ENCODE data around the gene GPNMB.
A peak's percentile ranks its signal among the peaks of the same experiment; 100 is the strongest.

Gene GPNMB

GRCh38 chr7:23287612-23288011 lies 41.0 kb downstream of the GPNMB start:
- Histone ChIP-seq H3K4me1 (ENCODE audit: control insufficient read depth, insufficient read depth, low read length) (0 out of 2 replicates have a peak, but pooled peaks cover 6% of the 10 kb centered on the region), H3K4me3 (ENCODE audit: low read depth, low read length) (no peak overlapping the region), H3K27me3 (ENCODE audit: control insufficient read depth, insufficient read depth, low read length) (no peaks in the 10 kb centered on the region), H3K9ac (ENCODE audit: low read depth, low read length) (no peak overlapping the region), H3K36me3 (ENCODE audit: control insufficient read depth, insufficient read depth, low read length) (no peaks in the 10 kb centered on the region), H3K27ac (ENCODE audit: low read depth, low read length) (peak overlapping the region; percentile 40), H3K9me3 (ENCODE audit: control insufficient read depth, insufficient read depth, low read length) (no peaks in the 10 kb centered on the region)

- Histone ChIP-seq H3K4me3 (ENCODE audit: low read depth, low read length) (no peak overlapping the region), H3K9me3 (ENCODE audit: control insufficient read depth, insufficient read depth, low read length) (no peaks in the 10 kb centered on the region), H3K36me3 (ENCODE audit: control insufficient read depth, insufficient read depth, low read length) (no peaks in the 10 kb centered on the region), H3K27me3 (ENCODE audit: control insufficient read depth, insufficient read depth, low read length) (no peaks in the 10 kb centered on the region), H3K27ac (ENCODE audit: low read depth, low read length) (no peak overlapping the region), H3K4me1 (ENCODE audit: control insufficient read depth, insufficient read depth, low read length) (0 out of 2 replicates have a peak, but pooled peaks cover 6% of the 10 kb centered on the region), H3K9ac (ENCODE audit: low read depth, low read length) (no peak overlapping the region)
These were observed 44.4 kb downstream of the GPNMB start for GRCh38 chr7:23290993-23291392.

- H3K9ac ChIP-seq (ENCODE audit: low read depth, low read length) = no peak overlapping the region
- 0 out of 2 replicates have a peak, but pooled peaks cover 6% of the 10 kb centered on the region for H3K4me1 ChIP-seq (ENCODE audit: control insufficient read depth, insufficient read depth, low read length)
- H3K4me3 ChIP-seq (ENCODE audit: low read depth, low read length) = no peak overlapping the region
- H3K27ac ChIP-seq (ENCODE audit: low read depth, low read length) = no peak overlapping the region
- H3K9me3 ChIP-seq (ENCODE audit: control insufficient read depth, insufficient read depth, low read length) = no peaks in the 10 kb centered on the region
- no peaks in the 10 kb centered on the region for H3K36me3 ChIP-seq (ENCODE audit: control insufficient read depth, insufficient read depth, low read length)
- H3K27me3 ChIP-seq (ENCODE audit: control insufficient read depth, insufficient read depth, low read length) = no peaks in the 10 kb centered on the region
These were observed 45.5 kb downstream of the GPNMB start for GRCh38 chr7:23291957-23292560.

DNA sequence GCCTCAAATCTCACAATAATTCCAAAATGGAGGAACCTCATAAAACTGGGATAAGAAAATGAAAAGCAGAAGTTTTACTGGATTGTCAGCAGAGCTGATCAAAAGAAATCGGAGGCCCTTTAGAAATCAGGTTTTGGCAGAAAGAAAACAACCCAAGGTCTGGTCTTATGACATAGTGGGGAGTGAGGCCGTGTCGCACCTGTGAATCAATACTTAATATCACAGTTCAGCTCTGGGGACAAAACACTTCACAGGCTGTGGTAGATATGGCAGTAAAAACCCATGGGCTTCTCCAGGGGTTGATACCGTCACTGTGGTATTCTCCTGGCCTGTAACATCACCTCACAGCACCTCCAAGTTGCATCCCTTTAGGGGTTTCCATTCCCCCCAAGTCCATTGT lies 46.0 kb downstream of the GPNMB start:
- H3K4me1 ChIP-seq (ENCODE audit: control insufficient read depth, insufficient read depth, low read length) = 0 out of 2 replicates have a peak, but pooled peaks cover 5% of the 10 kb centered on the region
- H3K9me3 ChIP-seq (ENCODE audit: control insufficient read depth, insufficient read depth, low read length) = no peaks in the 10 kb centered on the region
- no peak overlapping the region for H3K9ac ChIP-seq (ENCODE audit: low read depth, low read length)
- H3K36me3 ChIP-seq (ENCODE audit: control insufficient read depth, insufficient read depth, low read length) = no peaks in the 10 kb centered on the region
- H3K4me3 ChIP-seq (ENCODE audit: low read depth, low read length) = no peak overlapping the region
- no peaks in the 10 kb centered on the region for H3K27me3 ChIP-seq (ENCODE audit: control insufficient read depth, insufficient read depth, low read length)
- no peak overlapping the region for H3K27ac ChIP-seq (ENCODE audit: low read depth, low read length)

DNA sequence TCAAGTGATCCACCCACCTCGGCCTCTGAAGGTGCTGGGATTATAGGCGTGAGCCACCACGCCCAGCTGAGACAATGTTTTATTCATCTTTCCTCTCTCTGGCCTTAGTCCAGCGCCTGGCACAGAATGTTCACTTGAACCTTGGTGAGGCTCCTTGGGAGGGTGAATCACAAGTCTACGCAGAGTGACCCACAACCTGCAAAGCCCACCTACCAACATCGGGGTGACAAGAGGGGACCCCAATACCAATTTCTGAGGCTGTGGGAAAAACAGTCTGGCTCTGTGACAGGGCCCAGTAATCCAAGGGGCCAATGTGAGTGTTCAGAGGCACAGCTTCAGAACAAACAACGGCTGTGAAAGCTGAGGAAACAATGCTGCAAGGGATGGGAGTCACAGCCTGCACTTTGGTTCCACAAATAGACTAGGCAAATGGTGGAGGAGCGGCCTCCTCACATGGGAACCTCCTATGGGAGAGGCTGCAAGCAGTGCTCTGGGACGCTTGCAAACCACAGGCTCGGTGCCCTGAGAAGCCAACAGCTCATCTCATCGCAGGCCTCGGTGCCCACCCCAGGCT lies 47.0 kb downstream of the GPNMB start:
- Histone ChIP-seq H3K4me3 (ENCODE audit: low read depth, low read length) (no peak overlapping the region), H3K27me3 (ENCODE audit: control insufficient read depth, insufficient read depth, low read length) (no peaks in the 10 kb centered on the region), H3K27ac (ENCODE audit: low read depth, low read length) (no peak overlapping the region), H3K9ac (ENCODE audit: low read depth, low read length) (no peak overlapping the region), H3K4me1 (ENCODE audit: control insufficient read depth, insufficient read depth, low read length) (no peaks in the 10 kb centered on the region), H3K36me3 (ENCODE audit: control insufficient read depth, insufficient read depth, low read length) (no peaks in the 10 kb centered on the region), H3K9me3 (ENCODE audit: control insufficient read depth, insufficient read depth, low read length) (no peaks in the 10 kb centered on the region)

- Histone ChIP-seq H3K9ac (ENCODE audit: low read depth, low read length) (no peak overlapping the region), H3K4me1 (ENCODE audit: control insufficient read depth, insufficient read depth, low read length) (0 out of 2 replicates have a peak, but pooled peaks cover 2% of the 10 kb centered on the region), H3K4me3 (ENCODE audit: low read depth, low read length) (no peak overlapping the region), H3K27ac (ENCODE audit: low read depth, low read length) (no peak overlapping the region), H3K27me3 (ENCODE audit: control insufficient read depth, insufficient read depth, low read length) (no peaks in the 10 kb centered on the region), H3K9me3 (ENCODE audit: control insufficient read depth, insufficient read depth, low read length) (no peaks in the 10 kb centered on the region), H3K36me3 (ENCODE audit: control insufficient read depth, insufficient read depth, low read length) (no peaks in the 10 kb centered on the region)
These were observed 48.2 kb downstream of the GPNMB start for GRCh38 chr7:23294549-23295400.

- H3K27ac ChIP-seq (ENCODE audit: low read depth, low read length) = no peak overlapping the region
- no peaks in the 10 kb centered on the region for H3K9me3 ChIP-seq (ENCODE audit: control insufficient read depth, insufficient read depth, low read length)
- H3K4me3 ChIP-seq (ENCODE audit: low read depth, low read length) = no peak overlapping the region
- H3K27me3 ChIP-seq (ENCODE audit: control insufficient read depth, insufficient read depth, low read length) = no peaks in the 10 kb centered on the region
- H3K36me3 ChIP-seq (ENCODE audit: control insufficient read depth, insufficient read depth, low read length) = no peaks in the 10 kb centered on the region
- H3K9ac ChIP-seq (ENCODE audit: low read depth, low read length) = no peak overlapping the region
- peaks cover 5% of the 10 kb centered on the region for H3K4me1 ChIP-seq (ENCODE audit: control insufficient read depth, insufficient read depth, low read length)
These were observed 48.8 kb downstream of the GPNMB start for GRCh38 chr7:23295401-23295697.

GRCh38 chr7:23298141-23298881 lies 51.7 kb downstream of the GPNMB start:
- Histone ChIP-seq H3K9ac (ENCODE audit: low read depth, low read length) (no peak overlapping the region), H3K27me3 (ENCODE audit: control insufficient read depth, insufficient read depth, low read length) (no peaks in the 10 kb centered on the region), H3K27ac (ENCODE audit: low read depth, low read length) (no peak overlapping the region), H3K36me3 (ENCODE audit: control insufficient read depth, insufficient read depth, low read length) (peaks cover 17% of the 10 kb centered on the region), H3K9me3 (ENCODE audit: control insufficient read depth, insufficient read depth, low read length) (no peaks in the 10 kb centered on the region), H3K4me1 (ENCODE audit: control insufficient read depth, insufficient read depth, low read length) (peaks cover 9% of the 10 kb centered on the region), H3K4me3 (ENCODE audit: low read depth, low read length) (peak overlapping the region; percentile 95)

GRCh38 chr7:23298885-23299769 lies 52.6 kb downstream of the GPNMB start, which contains the start of gene MALSU1:
MALSU1 (plus strand) TSS chr7:23299339; CDS start chr7:23299353, 14 bp downstream.
- Histone ChIP-seq H3K27me3 (ENCODE audit: control insufficient read depth, insufficient read depth, low read length) (no peaks in the 10 kb centered on the region), H3K4me1 (ENCODE audit: control insufficient read depth, insufficient read depth, low read length) (peaks cover 9% of the 10 kb centered on the region), H3K4me3 (ENCODE audit: low read depth, low read length) (peak within 1 kb of the TSS; percentile 95), H3K9ac (ENCODE audit: low read depth, low read length) (peak within 1 kb of the TSS; percentile 82), H3K9me3 (ENCODE audit: control insufficient read depth, insufficient read depth, low read length) (no peaks in the 10 kb centered on the region), H3K36me3 (ENCODE audit: control insufficient read depth, insufficient read depth, low read length) (peaks cover 18% of the 10 kb centered on the region), H3K27ac (ENCODE audit: low read depth, low read length) (peak within 1 kb of the TSS; percentile 80)

- Histone ChIP-seq H3K27me3 (ENCODE audit: control insufficient read depth, insufficient read depth, low read length) (no peaks in the 10 kb centered on the region), H3K27ac (ENCODE audit: low read depth, low read length) (peak overlapping the region; percentile 80), H3K4me1 (ENCODE audit: control insufficient read depth, insufficient read depth, low read length) (peaks cover 9% of the 10 kb centered on the region), H3K36me3 (ENCODE audit: control insufficient read depth, insufficient read depth, low read length) (peaks cover 23% of the 10 kb centered on the region), H3K9me3 (ENCODE audit: control insufficient read depth, insufficient read depth, low read length) (no peaks in the 10 kb centered on the region), H3K9ac (ENCODE audit: low read depth, low read length) (peak overlapping the region; percentile 82), H3K4me3 (ENCODE audit: low read depth, low read length) (peak overlapping the region; percentile 95)
These were observed 53.3 kb downstream of the GPNMB start for GRCh38 chr7:23299770-23300300.

Measured in HUES48 (cell line).